SJSA1 (cell line): ENCODE results near the gene CTRB1. TPM values are rescaled to one million over a fixed set of nuclear protein-coding genes. Genes with fewer than 3 reads are reported as not detected.

Experiments used
- DNase-seq, 2 experiments: peaks; one replicate each; pipeline ENCODE4 v3.0.0-alpha.2; 2015 to 2020; ENCODE audit warnings: low spot score in 2 of 2, low read depth in 1 of 2
- H3K27ac ChIP-seq: fragments of 250-450 bp; sonication (Bioruptor Pico); 2 replicates; pipeline ENCODE4 v1.5.1; 2020; ENCODE audit warnings: mild to moderate bottlenecking, moderate library complexity
- H3K27me3 ChIP-seq: fragments of 250-450 bp; sonication (Bioruptor Pico); replicated peaks from 2 replicates; pipeline ENCODE4 v1.5.1; 2020; ENCODE audit warnings: mild to moderate bottlenecking, moderate library complexity
- H3K36me3 ChIP-seq: fragments of 250-450 bp; sonication (Bioruptor Pico); 2 replicates; pipeline ENCODE4 v1.5.1; 2020; ENCODE audit warnings: mild to moderate bottlenecking
- H3K4me1 ChIP-seq: fragments of 250-450 bp; sonication (Bioruptor Pico); replicated peaks from 2 replicates; pipeline ENCODE4 v1.6.1; 2021; ENCODE audit warnings: mild to moderate bottlenecking
- H3K4me3 ChIP-seq: fragments of 250-450 bp; sonication (Bioruptor Pico); 2 replicates; pipeline ENCODE4 v1.5.1; 2020; ENCODE audit warnings: mild to moderate bottlenecking
- H3K9me3 ChIP-seq: fragments of 250-450 bp; sonication (Bioruptor Pico); replicated peaks from 2 replicates; pipeline ENCODE4 v1.5.1; 2020; ENCODE audit warnings: mild to moderate bottlenecking
- total RNA-seq: library from RNA; depleted of rRNA; stranded (reverse); fragments of >200 nt; shearing (Covaris generic); gene quantifications from 2 replicates; pipeline ENCODE4 v1.2.3, GENCODE V29; 2014; rRNA removed

Gene CTRB1
- not detected in 2 replicates for total RNA-seq

DNA sequence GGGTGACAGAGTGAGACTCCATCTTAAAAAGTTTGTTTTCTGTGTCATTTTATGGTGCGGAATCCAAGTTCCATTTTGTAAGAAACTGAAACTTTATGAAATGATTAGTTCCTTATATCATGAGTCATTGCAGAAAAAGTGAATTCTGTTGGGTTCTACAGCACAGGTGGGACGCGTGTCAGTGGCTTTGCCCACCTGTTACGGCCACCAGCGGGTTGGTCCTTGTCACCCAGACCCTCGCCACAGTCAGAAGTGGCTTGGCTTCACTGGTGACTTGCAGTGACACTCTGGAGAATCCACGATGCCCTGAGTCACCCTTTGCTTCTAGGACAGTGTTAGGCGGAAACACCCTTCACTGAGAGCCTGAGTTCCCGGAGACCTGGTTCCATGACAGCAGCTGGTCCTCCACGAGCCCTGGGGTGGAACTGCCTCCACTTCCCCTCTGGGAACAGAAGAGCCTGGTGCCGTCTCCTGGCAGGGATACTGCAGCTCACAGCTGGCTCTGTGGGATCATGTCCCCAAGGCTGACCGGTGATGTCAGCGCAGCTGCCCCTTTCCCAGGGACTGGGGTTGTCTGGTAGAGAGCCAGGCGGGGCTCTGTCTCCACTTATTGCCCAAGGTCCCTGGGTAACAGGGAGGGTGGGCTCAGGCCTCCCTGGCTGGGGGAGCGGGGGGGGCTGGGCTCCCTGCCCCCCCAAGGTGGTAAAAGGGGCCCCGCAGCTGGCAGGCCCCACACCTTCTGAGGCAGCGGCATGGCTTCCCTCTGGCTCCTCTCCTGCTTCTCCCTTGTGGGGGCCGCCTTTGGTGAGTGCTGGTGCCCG, at the start of gene CTRB1:
Gene CTRB1, plus strand, starts transcription at position 733 of the 821 bp plus-strand sequence. Its CDS starts 20 bp downstream, at position 753.
- H3K4me3 ChIP-seq = no peak within 1 kb of the TSS
- H3K4me1 ChIP-seq = no peaks in the 10 kb centered on the region
- no peaks in the 10 kb centered on the region for H3K36me3 ChIP-seq
- no peaks in the 10 kb centered on the region for H3K9me3 ChIP-seq
- H3K27me3 ChIP-seq = no peaks in the 10 kb centered on the region
- no peak for DNase-seq
- no peak within 1 kb of the TSS for H3K27ac ChIP-seq

DNA sequence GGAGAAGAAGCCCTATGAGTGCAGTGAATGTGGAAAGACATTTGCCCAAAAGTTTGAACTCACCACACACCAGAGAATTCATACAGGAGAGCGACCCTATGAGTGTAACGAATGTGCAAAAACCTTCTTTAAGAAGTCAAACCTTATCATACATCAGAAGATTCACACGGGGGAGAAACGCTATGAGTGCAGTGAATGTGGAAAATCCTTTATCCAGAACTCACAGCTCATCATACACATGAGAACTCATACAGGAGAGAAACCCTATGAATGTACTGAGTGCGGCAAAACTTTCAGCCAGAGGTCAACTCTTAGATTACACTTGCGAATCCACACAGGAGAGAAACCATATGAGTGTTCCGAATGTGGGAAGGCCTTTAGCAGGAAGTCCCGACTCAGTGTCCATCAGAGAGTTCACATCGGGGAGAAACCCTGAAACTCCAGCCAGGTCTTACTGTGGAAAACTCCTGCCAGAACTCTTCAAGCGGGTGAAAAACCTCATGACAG, 48.8 kb upstream of the CTRB1 start:
- Histone ChIP-seq H3K27me3 (no peaks in the 10 kb centered on the region), H3K4me1 (no peaks in the 10 kb centered on the region), H3K27ac (no peak overlapping the region), H3K4me3 (no peak overlapping the region), H3K36me3 (peaks cover 59% of the 10 kb centered on the region), H3K9me3 (peaks cover 36% of the 10 kb centered on the region)
- DNase-seq = no peak

DNA sequence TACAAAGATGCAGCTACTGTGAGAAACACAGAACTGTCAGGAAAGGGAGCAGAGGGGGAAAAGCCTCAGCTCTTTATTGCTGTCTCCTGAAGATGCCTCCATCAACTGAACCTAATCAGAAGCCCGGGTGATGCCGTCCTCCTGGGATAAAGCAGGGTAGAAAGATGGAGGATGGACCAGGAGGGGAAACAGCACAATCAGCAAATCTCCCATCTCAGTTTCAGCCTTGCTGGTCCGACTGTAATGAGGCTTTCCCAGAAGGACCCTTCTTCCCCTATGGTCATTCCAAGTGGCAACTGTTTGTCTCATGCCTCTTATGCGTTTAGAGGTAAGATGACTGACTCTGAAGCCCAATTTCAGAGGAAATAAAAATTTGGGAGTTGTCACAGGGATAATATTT, 46.2 kb upstream of the CTRB1 start:
- DNase-seq = no peak
- H3K4me3 ChIP-seq = no peak overlapping the region
- H3K36me3 ChIP-seq = peaks cover 40% of the 10 kb centered on the region
- H3K27me3 ChIP-seq = no peaks in the 10 kb centered on the region
- H3K4me1 ChIP-seq = no peaks in the 10 kb centered on the region
- H3K9me3 ChIP-seq = peaks cover 33% of the 10 kb centered on the region
- H3K27ac ChIP-seq = no peak overlapping the region

DNA sequence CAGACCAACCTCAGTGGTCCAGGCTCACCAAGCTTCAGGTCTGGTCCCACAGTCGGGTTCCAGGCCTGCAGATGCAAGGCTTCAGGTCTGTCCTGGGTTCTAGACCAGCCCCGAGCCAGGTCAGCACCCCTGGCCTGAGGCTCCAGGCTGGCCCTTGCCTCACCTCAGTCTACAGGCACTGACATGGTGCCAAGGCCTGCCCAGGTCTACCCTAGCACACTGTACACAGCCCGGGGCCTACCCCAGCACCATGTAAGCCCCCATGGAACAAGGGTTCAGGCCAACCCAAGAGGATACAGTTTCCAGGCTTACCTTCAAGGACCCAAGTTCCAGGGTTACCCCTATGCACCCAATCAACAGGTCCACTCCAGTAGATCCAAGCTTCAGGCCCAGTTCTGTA, 43.7 kb upstream of the CTRB1 start:
- no peaks in the 10 kb centered on the region for H3K4me1 ChIP-seq
- peaks cover 22% of the 10 kb centered on the region for H3K9me3 ChIP-seq
- no peaks in the 10 kb centered on the region for H3K27me3 ChIP-seq
- peaks cover 15% of the 10 kb centered on the region for H3K36me3 ChIP-seq
- no peak for DNase-seq
- H3K27ac ChIP-seq = no peak overlapping the region
- no peak overlapping the region for H3K4me3 ChIP-seq

DNA sequence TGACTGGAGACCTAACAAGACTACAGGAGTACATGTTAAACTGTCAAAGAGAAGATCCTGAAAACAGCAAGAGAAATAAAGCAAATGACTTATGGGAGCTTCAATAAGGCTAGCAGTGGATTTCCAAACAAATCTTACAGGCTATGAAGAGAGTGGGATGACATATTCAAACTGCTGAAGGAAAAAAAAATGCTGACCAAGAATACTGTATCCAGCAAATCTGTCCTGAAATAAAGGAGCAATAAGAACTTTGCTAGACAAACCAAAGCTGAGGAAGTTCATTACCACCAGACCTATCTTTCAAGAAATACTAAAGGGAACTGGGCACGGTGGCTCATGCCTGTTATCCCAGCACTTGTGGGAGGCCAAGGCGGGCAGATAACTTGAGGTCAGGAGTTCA, 41.9 kb upstream of the CTRB1 start:
- Histone ChIP-seq H3K27me3 (no peaks in the 10 kb centered on the region; the same call in 1 of the 2 replicates), H3K4me3 (no peak overlapping the region), H3K9me3 (peaks cover 15% of the 10 kb centered on the region; the same call in 1 of the 2 replicates), H3K27ac (no peak overlapping the region), H3K4me1 (no peaks in the 10 kb centered on the region), H3K36me3 (no peaks in the 10 kb centered on the region; the same call in 1 of the 2 replicates)
- DNase-seq = no peak

DNA sequence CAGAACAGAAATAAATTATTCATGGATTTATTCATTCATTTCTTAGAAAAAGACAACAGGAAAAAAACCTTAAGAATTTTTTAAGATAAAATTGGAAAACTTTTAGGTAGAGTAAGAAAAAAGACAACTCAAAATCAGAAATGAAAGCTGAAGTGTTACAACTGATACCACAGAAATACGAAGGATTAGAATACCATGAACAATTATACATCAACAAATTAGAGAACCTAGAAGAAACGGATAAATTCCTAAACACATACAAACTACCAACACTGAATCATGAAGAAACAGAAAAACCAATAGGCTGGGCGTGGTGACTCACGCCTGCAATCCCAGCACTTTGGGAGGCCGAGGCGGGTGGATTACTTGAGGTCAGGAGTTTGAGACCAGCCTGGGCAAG, 39.6 kb upstream of the CTRB1 start:
- H3K27ac ChIP-seq = no peak overlapping the region
- no peak for DNase-seq
- peaks cover 7% of the 10 kb centered on the region; the same call in 1 of the 2 replicates for H3K9me3 ChIP-seq
- H3K4me3 ChIP-seq = no peak overlapping the region
- H3K36me3 ChIP-seq = no peaks in the 10 kb centered on the region
- no peaks in the 10 kb centered on the region for H3K4me1 ChIP-seq
- H3K27me3 ChIP-seq = no peaks in the 10 kb centered on the region; the same call in 1 of the 2 replicates

DNA sequence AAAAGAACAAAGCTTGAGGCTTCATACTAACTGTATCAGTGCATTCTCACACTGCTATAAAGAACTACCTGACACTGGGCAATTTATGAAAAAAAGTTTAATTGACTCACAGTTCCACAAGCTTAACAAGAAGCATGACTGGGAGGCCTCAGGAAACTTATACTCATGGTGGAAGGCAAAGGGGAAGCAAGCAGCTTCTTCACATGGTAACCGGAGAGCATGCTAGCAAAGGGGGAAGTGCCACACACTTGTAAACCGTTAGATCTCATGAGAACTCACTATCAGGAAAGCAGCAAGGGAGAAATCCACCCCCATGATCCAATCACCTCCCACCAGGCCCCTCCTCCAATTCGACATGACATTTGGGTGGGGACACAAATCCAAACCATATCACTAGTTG, 37.2 kb upstream of the CTRB1 start:
- H3K36me3 ChIP-seq = no peaks in the 10 kb centered on the region
- H3K27ac ChIP-seq = no peak overlapping the region
- DNase-seq = no peak
- no peaks in the 10 kb centered on the region for H3K9me3 ChIP-seq
- no peak overlapping the region for H3K4me3 ChIP-seq
- no peaks in the 10 kb centered on the region for H3K4me1 ChIP-seq
- H3K27me3 ChIP-seq = no peaks in the 10 kb centered on the region; the same call in none of the 2 replicates

DNA sequence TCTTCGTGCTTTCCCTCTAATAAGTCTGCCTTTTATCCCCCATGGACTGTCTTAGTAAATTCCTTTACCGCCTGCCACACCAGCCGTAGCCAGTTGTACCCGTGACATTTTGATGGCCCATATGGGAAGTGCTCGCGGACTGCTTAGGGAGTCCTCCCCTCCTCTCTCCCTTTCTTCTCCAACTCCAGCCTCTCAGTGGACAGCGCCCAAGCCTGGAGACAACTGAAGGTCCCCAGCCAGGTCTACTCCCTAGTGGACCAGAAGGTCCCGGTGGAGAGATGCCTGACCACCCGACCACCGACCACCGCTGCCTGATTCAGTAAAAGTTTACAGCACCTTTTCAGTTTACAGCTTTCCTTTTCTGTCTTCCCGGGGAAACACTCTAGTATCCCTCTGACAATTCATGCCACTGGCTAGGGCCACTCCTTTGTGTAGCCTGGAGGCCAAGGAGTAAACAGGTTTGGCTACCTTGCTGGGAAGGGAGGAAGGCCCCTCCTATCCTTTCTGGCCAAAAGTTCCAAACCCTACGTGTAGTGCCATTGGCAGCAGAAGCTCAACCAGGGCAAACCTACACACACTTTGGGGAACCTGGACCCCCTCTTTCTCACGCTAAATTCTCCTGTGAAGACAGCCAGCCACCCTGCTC, 29.8 kb upstream of the CTRB1 start:
- Histone ChIP-seq H3K27ac (no peak overlapping the region), H3K9me3 (no peaks in the 10 kb centered on the region), H3K4me3 (no peak overlapping the region), H3K36me3 (no peaks in the 10 kb centered on the region), H3K4me1 (no peaks in the 10 kb centered on the region), H3K27me3 (no peaks in the 10 kb centered on the region; the same call in 1 of the 2 replicates)
- DNase-seq = peak in 1 of 2 experiments; percentile 26

DNA sequence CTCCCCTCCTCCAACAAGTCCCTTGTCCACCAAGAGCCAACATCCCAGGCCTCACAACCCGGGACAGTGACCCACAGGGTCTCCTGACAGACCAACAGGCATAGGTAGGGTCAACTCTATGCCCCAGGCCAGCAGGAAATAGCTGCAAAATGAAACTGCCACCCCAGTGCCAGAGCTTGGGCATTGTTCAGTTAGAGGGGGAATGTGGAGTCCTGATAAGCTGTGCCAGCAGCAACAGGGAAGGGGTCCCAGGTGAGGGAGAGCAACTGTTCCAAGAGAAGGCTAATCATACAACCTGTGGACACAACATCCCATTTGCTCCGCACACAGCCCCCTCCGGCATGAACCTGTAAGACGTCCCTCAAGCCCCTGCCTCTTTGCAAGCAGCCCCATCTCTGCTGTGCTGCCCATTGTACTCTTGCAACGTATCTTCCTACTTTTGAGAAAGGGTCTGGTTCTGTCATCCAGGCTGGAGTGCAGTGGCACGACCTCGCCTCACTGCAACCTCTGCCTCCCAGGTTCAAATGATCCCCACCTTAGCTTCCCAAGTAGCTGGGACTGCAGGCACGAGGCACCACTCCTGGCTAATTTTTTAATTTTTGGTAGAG, 29.0 kb upstream of the CTRB1 start:
- peak in 1 of 2 experiments; percentile 34 for DNase-seq
- H3K36me3 ChIP-seq = no peaks in the 10 kb centered on the region
- H3K4me1 ChIP-seq = no peaks in the 10 kb centered on the region
- H3K4me3 ChIP-seq = no peak overlapping the region
- H3K9me3 ChIP-seq = no peaks in the 10 kb centered on the region
- no peak overlapping the region for H3K27ac ChIP-seq
- H3K27me3 ChIP-seq = no peaks in the 10 kb centered on the region; the same call in 1 of the 2 replicates

DNA sequence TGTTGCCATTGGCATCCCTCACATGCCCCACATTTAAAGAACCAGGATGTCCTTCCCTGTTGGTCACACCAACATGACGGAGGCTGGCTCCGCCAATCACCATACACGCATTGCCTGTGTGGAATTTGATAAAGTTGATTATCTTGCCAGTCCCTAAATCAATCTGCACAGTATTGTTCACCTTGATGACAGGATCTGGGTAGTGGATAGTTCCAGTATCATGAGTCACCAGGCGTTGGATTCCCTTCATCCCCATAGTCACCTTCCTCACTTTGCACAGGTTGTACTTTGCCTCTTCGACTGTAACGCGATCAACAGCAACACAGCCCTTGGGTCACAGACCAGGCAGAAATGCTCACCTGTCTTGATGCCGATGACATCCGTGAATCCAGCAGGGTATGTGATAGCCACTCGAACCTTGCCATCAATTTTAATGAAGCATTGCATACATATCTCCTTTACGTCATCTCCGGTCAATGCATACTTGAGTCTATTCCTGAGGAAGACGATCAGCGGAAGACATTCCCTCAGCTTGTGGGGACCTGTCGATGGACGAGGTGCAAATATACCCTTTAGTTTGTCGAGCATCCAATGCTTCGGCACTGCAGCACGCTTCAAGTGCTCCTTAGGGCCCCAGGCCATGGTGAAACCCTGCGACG, 26.1 kb upstream of the CTRB1 start:
- H3K9me3 ChIP-seq = no peaks in the 10 kb centered on the region
- H3K36me3 ChIP-seq = no peaks in the 10 kb centered on the region
- H3K27ac ChIP-seq = no peak overlapping the region
- DNase-seq = peak in 1 of 2 experiments; percentile 28
- H3K4me1 ChIP-seq = no peaks in the 10 kb centered on the region; the same call in 1 of the 2 replicates
- H3K4me3 ChIP-seq = no peak overlapping the region
- H3K27me3 ChIP-seq = no peaks in the 10 kb centered on the region

DNA sequence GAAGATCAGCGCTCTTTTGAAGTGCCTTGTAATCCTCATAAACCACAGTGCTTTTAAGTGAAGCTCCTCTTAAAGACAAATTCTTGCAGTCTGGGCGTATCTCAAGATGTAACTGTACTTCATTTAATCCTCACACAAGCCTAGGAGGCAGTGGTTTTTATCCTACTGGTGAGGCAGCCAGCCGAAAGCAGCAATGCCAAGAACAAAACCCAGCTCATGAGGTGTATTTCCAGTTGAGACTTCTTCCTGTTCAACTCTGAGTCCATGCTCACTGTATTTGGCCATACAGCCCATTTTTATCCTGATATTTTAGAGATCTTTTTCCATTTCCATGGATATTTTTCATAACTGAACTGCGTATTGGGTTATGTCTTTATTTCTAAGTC, 25.5 kb upstream of the CTRB1 start:
- Histone ChIP-seq H3K9me3 (no peaks in the 10 kb centered on the region), H3K4me3 (no peak overlapping the region), H3K36me3 (no peaks in the 10 kb centered on the region), H3K4me1 (peaks cover 5% of the 10 kb centered on the region), H3K27ac (no peak overlapping the region), H3K27me3 (peaks cover under 1% of the 10 kb centered on the region; the same call in 1 of the 2 replicates)
- DNase-seq = no peak

DNA sequence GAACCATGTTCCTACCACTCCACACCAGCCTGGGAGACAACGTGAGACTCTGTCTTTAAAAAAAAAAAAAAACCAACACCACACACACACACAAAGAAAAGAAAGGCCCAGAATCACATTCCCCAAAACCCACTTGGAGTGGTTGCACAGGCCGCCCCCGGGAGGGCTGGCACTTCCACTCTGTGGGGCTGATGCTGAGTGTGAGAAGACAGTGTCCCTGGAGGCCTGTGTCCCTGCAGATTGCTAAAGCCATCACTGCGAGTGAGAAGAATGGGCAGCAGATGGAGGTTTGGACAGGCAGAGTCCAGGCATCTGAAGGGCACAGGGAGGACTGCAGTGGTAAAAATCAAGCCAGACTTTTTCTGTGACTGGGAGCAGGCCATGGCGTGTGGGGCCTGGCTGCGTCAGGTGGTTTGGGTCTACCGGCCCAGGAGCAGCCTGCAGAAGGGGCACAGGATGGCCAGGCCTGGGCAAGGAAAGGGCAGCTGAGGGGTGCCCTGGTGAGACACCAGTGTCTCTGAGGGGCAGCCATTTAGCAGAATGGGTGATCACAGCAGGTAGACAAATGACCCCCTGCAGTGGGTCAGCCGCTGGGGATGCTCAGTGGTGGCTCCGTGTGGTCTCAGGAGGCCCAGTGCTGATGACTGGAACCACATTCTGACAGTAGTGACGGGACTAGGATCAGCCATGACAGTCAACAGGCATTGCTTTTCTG, 24.9 kb upstream of the CTRB1 start:
- DNase-seq = peak in 1 of 2 experiments; percentile 33
- Histone ChIP-seq H3K4me3 (no peak overlapping the region), H3K27ac (no peak overlapping the region), H3K36me3 (no peaks in the 10 kb centered on the region), H3K9me3 (no peaks in the 10 kb centered on the region), H3K27me3 (peaks cover 4% of the 10 kb centered on the region; the same call in 1 of the 2 replicates), H3K4me1 (peaks cover 8% of the 10 kb centered on the region)
